BLaER1 treated with 17β-estradiol and CSF1 and Interleukin-3, amounts not matched to agents 10 nM and 100 nM (cell line): ENCODE data around the gene BLVRB.
"Not testable (repeated sequence)": the region's sequence is repeated elsewhere in the genome, so short reads cannot be mapped to it uniquely, and the experiment has no call there.

Experiments used
- H3K27ac ChIP-seq, 11 experiments: shearing (Covaris generic); formaldehyde crosslinking; 2 replicates each; pipeline ENCODE4 v1.8.1; 2022
- H3K27me3 ChIP-seq, 11 experiments: shearing (Covaris generic); formaldehyde crosslinking; 2 replicates each; pipeline ENCODE4 v1.8.1; 2022
- H3K36me3 ChIP-seq, 11 experiments: shearing (Covaris generic); formaldehyde crosslinking; 2 replicates each; pipeline ENCODE4 v1.8.1; 2022
- H3K4me1 ChIP-seq, 10 experiments: shearing (Covaris generic); formaldehyde crosslinking; 2 replicates each; pipeline ENCODE4 v1.8.1; 2022
- H3K4me2 ChIP-seq, 11 experiments: shearing (Covaris generic); formaldehyde crosslinking; 2 replicates each; pipeline ENCODE4 v1.8.1; 2022
- H3K4me3 ChIP-seq, 10 experiments: shearing (Covaris generic); formaldehyde crosslinking; 2 replicates each; pipeline ENCODE4 v1.8.1; 2022
- H3K9ac ChIP-seq, 11 experiments: shearing (Covaris generic); formaldehyde crosslinking; 2 replicates each; pipeline ENCODE4 v1.8.1; 2022
- H3K9me3 ChIP-seq, 11 experiments: shearing (Covaris generic); formaldehyde crosslinking; replicated peaks in 1 of 11; 2 replicates each; pipeline ENCODE4 v1.8.1; 2022
- H4K20me1 ChIP-seq, 11 experiments: shearing (Covaris generic); formaldehyde crosslinking; 2 replicates each; pipeline ENCODE4 v1.8.1; 2022
- Cebpa-rat ChIP-seq, 11 experiments: shearing (Covaris generic); IDR thresholded peaks; 2 replicates each; pipeline ENCODE4 v1.8.1; 2022

The BLVRB gene

GRCh38 chr19:40494191-40494838, 28.8 kb upstream of the BLVRB start:
- no peaks in the 10 kb centered on the region for H3K9me3 ChIP-seq
- no peak for TF ChIP-seq Cebpa-rat (IDR thresholded peaks at IDR 0.05)
- no peaks in the 10 kb centered on the region for H3K27me3 ChIP-seq
- H3K27ac ChIP-seq: no peak overlapping the region
- no peak overlapping the region for H3K9ac ChIP-seq
- no peaks in the 10 kb centered on the region for H3K36me3 ChIP-seq
- no peak overlapping the region for H3K4me2 ChIP-seq
- H4K20me1 ChIP-seq: peaks cover 0 to 5% (median 0%) of the 10 kb centered on the region in 11 experiments; a peak in 1 of 22 replicates
- no peak overlapping the region for H3K4me3 ChIP-seq
- no peaks in the 10 kb centered on the region for H3K4me1 ChIP-seq

GRCh38 chr19:40493778-40494177, 28.2 kb upstream of the BLVRB start:
- TF ChIP-seq Cebpa-rat (IDR thresholded peaks at IDR 0.05): no peak
- peaks cover 0 to 5% (median 0%) of the 10 kb centered on the region in 11 experiments; a peak in 1 of 22 replicates for H4K20me1 ChIP-seq
- no peak overlapping the region for H3K4me2 ChIP-seq
- no peaks in the 10 kb centered on the region for H3K9me3 ChIP-seq
- H3K4me1 ChIP-seq: no peaks in the 10 kb centered on the region
- H3K9ac ChIP-seq: no peak overlapping the region
- no peak overlapping the region for H3K27ac ChIP-seq
- no peaks in the 10 kb centered on the region for H3K36me3 ChIP-seq
- H3K27me3 ChIP-seq: no peaks in the 10 kb centered on the region
- H3K4me3 ChIP-seq: no peak overlapping the region

- H3K27me3 ChIP-seq: no peaks in the 10 kb centered on the region
- H3K9me3 ChIP-seq: no peaks in the 10 kb centered on the region
- H3K4me2 ChIP-seq: no peak overlapping the region
- peaks cover 0 to 5% (median 0%) of the 10 kb centered on the region in 11 experiments; a peak in 1 of 22 replicates for H4K20me1 ChIP-seq
- H3K9ac ChIP-seq: no peak overlapping the region
- no peak overlapping the region for H3K4me3 ChIP-seq
- no peaks in the 10 kb centered on the region for H3K4me1 ChIP-seq
- no peak for TF ChIP-seq Cebpa-rat (IDR thresholded peaks at IDR 0.05)
- no peak overlapping the region for H3K27ac ChIP-seq
- no peaks in the 10 kb centered on the region for H3K36me3 ChIP-seq
Measured at GRCh38 chr19:40492274-40492673, 26.7 kb upstream of the BLVRB start.

GRCh38 chr19:40489882-40490230, 24.3 kb upstream of the BLVRB start:
- Histone ChIP-seq H3K4me1 (no peaks in the 10 kb centered on the region), H3K9me3 (no peaks in the 10 kb centered on the region), H3K27me3 (no peaks in the 10 kb centered on the region), H3K4me3 (no peak overlapping the region), H3K27ac (no peak overlapping the region), H4K20me1 (peaks cover 0 to 1% (median 0%) of the 10 kb centered on the region in 11 experiments; a peak in 1 of 22 replicates), H3K36me3 (no peaks in the 10 kb centered on the region), H3K9ac (no peak overlapping the region), H3K4me2 (no peak overlapping the region)
- no peak for TF ChIP-seq Cebpa-rat (IDR thresholded peaks at IDR 0.05)

- TF ChIP-seq Cebpa-rat (IDR thresholded peaks at IDR 0.05): no peak
- Histone ChIP-seq H3K4me1 (no peaks in the 10 kb centered on the region), H3K9ac (no peak overlapping the region)
Measured at GRCh38 chr19:40486017-40486416, 20.5 kb upstream of the BLVRB start.

GRCh38 chr19:40475878-40476644, 10.5 kb upstream of the BLVRB start:
- H4K20me1 ChIP-seq, H3K4me3 ChIP-seq, H3K4me2 ChIP-seq, H3K9ac ChIP-seq, H3K27ac ChIP-seq, H3K4me1 ChIP-seq, H3K27me3 ChIP-seq, H3K36me3 ChIP-seq, H3K9me3 ChIP-seq: not testable (repeated sequence)

More at GRCh38 chr19:40486017-40486416, 20.5 kb upstream of the BLVRB start:
- Histone ChIP-seq H3K27me3 (no peaks in the 10 kb centered on the region), H3K36me3 (no peaks in the 10 kb centered on the region), H3K4me2 (no peak overlapping the region), H3K9me3 (no peaks in the 10 kb centered on the region), H3K4me3 (no peak overlapping the region), H4K20me1 (no peaks in the 10 kb centered on the region), H3K27ac (no peak overlapping the region)

- Histone ChIP-seq H4K20me1 (no peaks in the 10 kb centered on the region), H3K36me3 (no peaks in the 10 kb centered on the region), H3K9me3 (no peaks in the 10 kb centered on the region), H3K9ac (no peak overlapping the region), H3K27me3 (no peaks in the 10 kb centered on the region), H3K27ac (no peak overlapping the region), H3K4me2 (no peak overlapping the region), H3K4me1 (no peaks in the 10 kb centered on the region), H3K4me3 (no peak overlapping the region)
- no peak for TF ChIP-seq Cebpa-rat (IDR thresholded peaks at IDR 0.05)
Measured at GRCh38 chr19:40474737-40475136, 9.2 kb upstream of the BLVRB start.

- H3K9ac ChIP-seq: no peak overlapping the region
- no peak for TF ChIP-seq Cebpa-rat (IDR thresholded peaks at IDR 0.05)
- no peaks in the 10 kb centered on the region for H3K9me3 ChIP-seq
- peaks cover 0 to under 1% (median 0%) of the 10 kb centered on the region in 11 experiments; a peak in 1 of 22 replicates for H3K27me3 ChIP-seq
- no peaks in the 10 kb centered on the region for H4K20me1 ChIP-seq
- peaks cover 0 to 13% (median 2%) of the 10 kb centered on the region in 10 experiments; a peak in 8 of 20 replicates for H3K4me1 ChIP-seq
- no peak overlapping the region for H3K27ac ChIP-seq
- no peaks in the 10 kb centered on the region for H3K36me3 ChIP-seq
- no peak overlapping the region for H3K4me2 ChIP-seq
- no peak overlapping the region for H3K4me3 ChIP-seq
Measured at GRCh38 chr19:40472516-40472915, 7.0 kb upstream of the BLVRB start.

- Histone ChIP-seq H3K27ac (no peak overlapping the region), H3K27me3 (peaks cover 0 to 13% (median 6%) of the 10 kb centered on the region in 11 experiments; a peak in 8 of 22 replicates), H3K9me3 (no peaks in the 10 kb centered on the region), H3K36me3 (no peaks in the 10 kb centered on the region), H3K4me2 (no peak overlapping the region), H4K20me1 (no peaks in the 10 kb centered on the region), H3K9ac (no peak overlapping the region), H3K4me1 (peaks cover 6 to 20% (median 9%) of the 10 kb centered on the region in 10 experiments), H3K4me3 (no peak overlapping the region)
- no peak for TF ChIP-seq Cebpa-rat (IDR thresholded peaks at IDR 0.05)
Measured at GRCh38 chr19:40471111-40471510, 5.6 kb upstream of the BLVRB start.
